Jurkat, Clone E6-1 (cell line): ENCODE data around the gene ELN.
A peak's percentile ranks its signal among the peaks of the same experiment; 100 is the strongest.

Source experiments
- DNase-seq: peaks from one replicate; pipeline ENCODE4 v3.0.0-alpha.2; 2011; ENCODE audit warnings: low read depth, low spot score
- H3K4me3 ChIP-seq: 2 replicates; pipeline ENCODE4 v1.5.1; 2011; ENCODE audit warnings: mild to moderate bottlenecking, low read length, control low read depth, moderate library complexity

Gene ELN

DNA sequence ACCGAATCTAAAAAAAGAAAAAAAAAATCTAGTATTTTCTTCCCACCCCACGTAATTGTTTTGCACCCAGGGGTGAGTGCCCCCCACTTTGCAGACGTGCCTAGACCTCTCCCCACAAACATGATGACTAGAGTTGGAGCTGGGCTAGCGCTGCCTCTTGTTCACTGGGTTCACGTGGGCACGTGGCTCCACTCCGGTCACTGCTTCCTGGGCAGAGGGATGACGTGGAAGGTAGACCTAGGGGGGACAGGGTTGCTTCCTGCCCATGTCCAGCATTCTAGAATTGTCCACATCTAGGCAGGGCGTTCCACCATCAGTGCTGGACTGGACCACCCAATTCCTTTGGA lies 54.8 kb downstream of the ELN start:
- no peak for DNase-seq
- H3K4me3 ChIP-seq: peak overlapping the region; percentile 46; the same call in 1 of the 2 replicates

DNA sequence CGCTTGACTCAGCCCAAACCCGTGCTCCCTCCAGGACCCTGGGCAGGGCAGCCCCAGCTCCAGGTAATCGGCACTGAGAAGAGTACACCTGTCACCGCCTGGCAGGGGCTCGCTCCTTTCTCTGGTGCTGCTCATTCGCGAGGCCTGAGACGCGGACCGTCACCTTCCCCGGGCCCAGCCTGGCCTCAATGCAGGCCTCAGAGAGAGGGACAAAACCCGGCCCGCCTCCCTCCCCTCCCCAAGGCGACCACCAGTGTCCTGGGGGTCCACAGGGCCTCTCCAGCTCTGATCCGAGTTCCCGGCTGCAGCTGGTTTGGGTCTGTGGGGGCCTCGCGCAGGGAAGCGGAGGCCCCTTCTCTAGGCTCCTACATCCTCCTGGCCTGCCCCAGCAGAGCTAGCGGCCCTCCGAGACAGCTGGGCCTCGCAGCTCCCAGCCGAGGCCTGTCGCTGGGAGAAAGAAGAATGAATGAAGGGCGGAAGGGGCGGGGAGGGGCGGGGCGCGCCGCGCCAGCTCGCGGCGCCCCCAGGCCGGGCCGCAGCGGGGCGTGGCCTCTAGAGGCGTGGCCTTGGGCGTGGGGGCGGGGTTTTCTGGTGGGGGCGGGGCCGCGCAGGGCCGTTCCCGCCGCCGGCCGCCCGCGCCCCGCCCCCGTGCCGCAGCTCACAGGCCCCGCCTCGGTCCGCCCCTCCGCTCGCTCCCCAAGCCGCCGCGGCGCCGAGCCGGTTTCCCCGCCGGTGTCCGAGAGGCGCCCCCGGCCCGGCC lies 55.3 kb downstream of the ELN start, which contains the start of gene LIMK1:
Gene LIMK1, plus strand, starts transcription at position 688 of the 760 bp plus-strand sequence. CDS start 187 bp downstream, outside the sequence.
- peak; percentile 66 for DNase-seq
- peak within 1 kb of the TSS; percentile 63 for H3K4me3 ChIP-seq

DNA sequence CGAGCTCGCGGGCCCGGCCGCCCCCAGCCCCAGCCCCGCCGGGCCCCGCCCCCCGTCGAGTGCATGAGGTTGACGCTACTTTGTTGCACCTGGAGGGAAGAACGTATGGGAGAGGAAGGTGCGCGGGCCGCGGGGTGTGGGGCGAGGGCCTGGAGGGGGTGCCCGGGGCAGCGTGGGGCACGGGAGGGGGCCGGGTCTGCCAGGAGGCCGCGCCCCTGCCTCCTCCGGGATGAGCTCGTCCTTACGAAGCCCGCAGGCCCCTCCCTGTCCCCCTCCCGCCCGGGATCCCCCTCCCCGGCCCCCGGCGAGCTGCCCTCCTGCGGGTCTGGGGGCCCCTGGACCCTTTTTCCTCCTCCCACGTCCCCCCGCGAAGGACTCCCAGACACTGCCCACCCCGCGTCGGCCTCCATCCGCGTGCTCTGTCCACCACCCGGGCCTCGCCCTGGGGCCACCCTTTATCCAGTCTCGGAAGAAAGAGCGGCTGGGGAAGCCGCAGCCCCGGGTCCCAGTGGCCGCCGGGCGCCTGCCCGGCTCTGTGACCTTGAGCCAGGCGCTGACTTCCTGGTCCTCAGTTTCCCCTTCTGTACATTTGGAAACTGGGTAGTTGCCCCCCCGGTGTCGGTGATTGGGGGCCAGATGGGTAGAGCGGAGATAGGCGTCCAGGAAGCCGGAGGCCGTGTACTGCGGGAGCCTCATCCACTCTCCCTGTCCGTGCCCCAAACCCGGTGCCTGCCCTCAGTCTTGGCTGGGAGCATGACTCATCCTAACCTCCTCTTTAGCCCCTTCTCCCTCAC lies 56.2 kb downstream of the ELN start:
- no peak for DNase-seq

DNA sequence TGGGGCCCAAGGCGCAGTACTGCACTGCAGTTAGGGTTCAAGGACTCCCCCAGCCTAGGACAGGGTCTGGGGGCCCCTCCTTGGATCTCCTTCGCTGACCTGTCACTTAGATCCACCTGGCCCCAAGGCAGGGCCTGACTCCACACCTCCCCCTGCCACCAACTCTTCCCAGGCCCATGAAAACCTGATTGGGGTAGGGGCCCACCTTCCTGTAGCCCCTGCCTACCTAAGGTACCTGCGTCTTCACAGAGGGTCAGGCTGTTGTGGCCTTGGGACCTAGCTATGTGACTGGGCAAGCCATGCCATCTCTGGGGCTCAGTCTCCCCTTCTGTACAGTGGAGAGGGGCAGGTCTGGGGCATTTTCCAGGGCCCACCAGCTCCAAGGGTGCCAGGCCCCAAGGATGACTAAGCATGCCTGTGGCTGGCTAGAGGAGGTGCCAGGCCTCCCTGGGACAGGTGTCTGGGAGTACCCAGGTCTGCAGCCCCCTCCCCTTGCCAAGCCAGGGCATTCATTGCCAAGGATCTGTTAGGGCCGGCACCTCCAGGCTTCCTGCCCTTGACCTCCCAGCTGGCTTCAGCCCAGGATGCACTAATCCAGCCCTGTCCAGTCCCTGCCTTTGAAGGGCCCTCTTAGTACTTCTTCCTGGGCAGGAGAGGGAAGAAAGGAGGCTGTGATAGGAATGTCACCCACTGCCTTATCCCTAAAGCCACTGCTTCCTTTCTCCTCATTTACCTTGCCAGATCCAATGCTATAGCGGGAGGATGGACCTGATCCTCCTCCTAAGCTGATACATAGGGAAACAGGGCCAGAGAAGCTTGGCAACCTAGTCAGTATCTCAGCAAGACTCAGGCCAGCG lies 57.0 kb downstream of the ELN start:
- DNase-seq: no peak
- H3K4me3 ChIP-seq: peak overlapping the region; percentile 63

More for the DNA sequence above, 56.2 kb downstream of the ELN start:
- H3K4me3 ChIP-seq: peak overlapping the region; percentile 63

DNA sequence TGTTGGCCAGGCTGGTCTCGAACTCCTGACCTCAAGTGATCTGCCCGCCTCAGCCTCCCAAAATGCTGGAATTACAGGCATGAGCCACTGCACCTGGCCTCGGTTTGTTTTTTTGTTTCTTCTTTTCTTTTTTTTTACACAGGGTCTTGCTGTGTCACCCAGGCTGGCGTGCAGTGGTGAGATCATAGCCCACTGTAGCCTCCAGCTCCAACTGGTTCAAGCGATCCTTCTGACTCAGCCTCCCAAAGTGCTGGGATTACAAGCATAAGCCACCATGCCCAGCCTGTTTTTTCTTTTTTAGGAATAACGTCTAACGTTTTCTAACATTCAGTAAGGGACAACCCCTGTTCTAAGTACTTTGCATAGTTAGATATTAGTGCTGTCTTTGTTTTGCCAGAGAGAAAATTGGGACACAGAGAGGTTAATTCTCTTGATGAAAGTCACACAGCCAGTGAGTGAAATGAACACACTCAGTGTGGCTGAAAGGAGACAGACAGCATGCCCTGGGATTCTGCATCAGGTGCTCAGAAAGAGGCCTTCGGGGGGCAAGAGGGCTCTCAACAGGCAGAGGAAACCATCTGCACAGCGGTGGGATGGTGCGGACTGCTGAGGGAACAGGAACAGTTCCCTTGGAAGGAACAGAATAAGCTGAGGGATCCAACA lies 59.9 kb downstream of the ELN start:
- no peak for DNase-seq
- no peak overlapping the region for H3K4me3 ChIP-seq

DNA sequence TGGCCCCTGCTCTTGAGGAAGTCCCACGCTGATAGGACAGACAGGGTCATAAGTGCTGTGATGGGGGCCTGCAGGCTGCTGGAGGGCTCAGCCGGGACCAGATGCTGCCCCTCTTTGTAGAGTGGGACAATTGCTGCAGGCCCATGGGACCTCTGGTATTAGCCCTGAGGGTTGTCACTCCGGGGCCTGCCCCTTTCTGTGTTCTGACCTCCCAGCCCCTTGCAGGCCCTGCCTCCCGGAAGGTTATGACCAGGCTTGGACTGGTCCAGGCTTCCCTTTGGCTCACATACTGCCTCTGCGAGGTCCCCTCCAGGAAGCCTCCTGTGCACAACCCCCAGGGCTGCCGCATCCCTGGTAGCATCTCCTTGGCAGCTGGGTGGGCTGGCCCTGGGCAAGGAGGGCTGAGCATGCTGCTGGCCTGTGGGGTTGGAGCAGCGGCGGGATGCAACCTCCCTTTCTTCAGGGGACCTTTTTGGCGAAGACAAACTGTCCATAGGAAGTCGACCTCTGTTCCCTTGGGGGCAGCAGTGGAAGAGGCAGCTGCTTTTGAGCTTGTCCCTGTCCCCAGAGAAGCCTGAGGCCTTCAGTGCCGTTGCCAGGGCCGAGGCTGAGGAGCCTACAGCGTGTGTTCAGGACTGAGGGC lies 64.5 kb downstream of the ELN start:
- H3K4me3 ChIP-seq: no peak overlapping the region
- no peak for DNase-seq

DNA sequence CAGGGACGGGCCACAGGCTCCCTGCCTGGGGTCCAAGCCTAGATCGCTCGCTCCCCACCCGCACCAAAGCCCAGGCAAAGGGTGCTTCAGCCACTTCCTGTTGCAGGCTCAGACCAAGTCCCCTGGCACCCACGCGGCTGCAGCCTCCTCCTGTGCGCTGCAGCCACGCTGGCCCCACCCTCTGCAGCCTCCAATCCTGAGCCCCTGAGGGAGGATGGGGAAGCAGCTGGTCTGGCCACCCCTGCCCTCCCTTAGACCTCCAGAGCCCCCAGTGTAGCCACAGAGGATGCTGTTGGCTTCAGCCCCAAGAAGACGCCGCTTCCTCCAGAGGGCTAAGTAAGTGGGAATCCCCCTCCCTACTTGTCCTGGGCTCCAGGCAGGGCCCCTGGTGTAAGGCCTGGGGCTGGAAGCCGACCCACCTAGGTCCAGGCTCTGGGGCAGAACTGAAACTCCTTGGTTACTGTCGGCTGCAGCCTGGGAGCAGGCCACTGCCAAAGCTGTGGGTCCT lies 65.0 kb downstream of the ELN start:
- no peak for DNase-seq
- H3K4me3 ChIP-seq: no peak overlapping the region

DNA sequence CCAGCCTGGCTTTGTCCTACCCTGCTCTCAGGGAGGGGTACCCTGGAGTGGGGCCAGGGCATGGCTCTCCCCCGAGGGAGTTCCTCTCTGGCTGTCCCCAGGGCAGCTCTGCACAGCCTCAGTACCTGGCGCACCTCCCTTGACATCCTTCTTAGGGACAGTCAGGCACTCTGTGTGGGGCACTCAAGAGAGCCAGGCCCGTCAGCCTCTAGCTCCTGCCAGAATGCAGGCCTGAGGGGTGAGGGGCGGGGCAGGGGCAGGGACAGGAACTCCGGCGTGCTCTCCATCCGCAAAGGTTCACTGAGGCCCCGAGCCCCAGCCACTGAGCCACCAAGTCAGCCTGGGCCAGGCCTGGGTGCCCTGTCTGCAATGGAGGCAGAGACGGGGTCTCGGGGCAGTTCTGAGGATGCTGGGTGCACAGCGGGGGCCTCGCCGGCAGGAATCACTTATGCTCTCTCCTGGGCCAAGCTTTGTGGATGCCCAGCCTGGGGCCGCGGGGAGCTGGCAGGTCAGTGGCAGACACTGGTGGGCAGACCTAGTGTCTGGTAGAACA lies 65.8 kb downstream of the ELN start:
- no peak for DNase-seq
- H3K4me3 ChIP-seq: no peak overlapping the region

DNA sequence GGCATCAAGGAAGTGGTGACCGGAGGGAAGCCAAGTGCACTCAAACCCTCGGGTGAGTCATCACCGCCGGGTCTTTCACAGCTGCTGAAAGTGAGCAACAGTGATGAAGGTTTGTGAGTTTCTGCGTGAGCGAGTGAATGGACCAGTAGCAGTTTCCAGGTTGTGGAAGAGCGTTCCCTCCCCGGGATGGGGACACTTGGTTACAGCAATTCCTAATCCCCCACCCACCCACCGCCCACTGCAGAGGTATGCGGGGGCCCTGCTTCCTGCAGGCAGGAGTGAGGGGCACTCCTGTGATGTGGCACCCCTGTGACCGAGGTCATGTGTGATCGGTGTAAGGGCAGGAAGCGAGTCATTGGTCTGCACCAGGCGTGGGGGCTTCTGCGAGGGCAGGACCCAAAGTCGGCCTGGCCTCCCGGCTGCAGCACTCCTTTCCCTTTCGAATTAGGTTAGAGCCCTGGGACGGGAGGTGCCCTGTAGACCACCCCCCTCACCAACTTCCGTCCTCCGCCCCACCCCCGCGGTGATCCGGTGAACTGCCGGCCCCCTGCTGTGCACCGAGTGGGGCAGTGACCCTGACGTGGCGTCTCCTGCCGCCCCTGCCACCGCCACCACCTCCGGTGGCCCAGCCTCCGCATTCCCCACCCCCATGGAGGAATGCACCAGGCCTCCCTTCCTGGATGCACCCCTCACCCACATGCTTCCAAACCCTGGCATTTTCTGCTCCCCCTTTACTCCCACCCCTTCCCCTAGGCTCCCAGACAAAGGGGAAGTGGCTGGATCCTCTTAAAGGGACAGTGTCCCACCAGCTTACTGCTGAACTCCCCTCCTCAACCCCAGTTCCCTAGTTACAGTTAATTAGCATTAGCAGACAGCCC lies 66.5 kb downstream of the ELN start:
- no peak overlapping the region for H3K4me3 ChIP-seq
- no peak for DNase-seq

DNA sequence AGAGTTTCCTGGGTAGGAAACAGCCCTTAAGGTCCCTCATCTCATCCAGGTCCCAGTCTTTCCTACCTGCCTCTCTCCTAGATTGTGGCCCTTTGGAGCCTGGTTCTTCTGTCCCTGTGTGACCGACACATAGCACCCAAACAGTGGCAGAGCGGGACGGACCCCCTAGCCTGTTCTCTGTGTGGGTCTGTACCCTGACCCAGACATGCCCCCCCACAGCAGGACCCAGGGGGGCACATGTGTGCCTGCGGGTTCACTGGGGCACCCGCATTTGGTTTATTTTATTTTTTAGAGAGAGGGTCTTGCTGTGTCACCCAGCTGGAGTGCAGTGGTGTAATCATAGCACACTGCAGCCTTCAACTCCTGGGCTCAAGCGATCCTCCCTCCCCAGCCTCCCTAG lies 67.2 kb downstream of the ELN start:
- H3K4me3 ChIP-seq: no peak overlapping the region

DNA sequence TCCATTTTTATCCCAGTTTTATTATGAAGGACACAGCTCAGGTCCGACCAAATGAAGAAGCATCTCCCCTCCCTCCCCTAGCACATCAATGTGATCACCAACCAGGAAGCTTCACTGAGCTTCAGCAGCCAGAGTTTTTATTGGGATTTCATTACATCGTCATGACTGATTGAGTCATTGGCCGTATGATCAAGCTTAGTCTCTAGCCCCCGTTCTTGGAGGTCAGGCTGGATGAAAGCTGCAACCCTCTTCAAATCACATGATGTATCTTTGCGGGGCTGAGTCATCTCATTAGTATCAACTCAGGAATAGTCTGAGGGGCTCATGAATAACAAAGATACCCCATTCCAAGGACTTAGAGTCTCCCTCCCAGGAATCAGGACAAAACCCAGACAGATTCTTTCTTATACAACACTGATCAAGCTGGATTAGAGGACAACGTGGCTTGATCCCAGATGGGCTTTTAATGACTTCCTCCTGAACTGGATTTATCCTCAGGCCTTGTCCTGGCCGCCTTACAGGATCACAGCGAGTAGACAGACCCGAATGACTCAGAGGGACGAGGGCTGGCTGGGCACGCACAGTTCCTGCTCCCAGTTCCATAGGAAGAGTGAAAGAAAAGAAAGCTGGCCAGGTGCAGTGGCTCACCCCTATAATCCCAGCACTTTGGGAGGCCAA lies 70.1 kb downstream of the ELN start:
- no peak overlapping the region for H3K4me3 ChIP-seq
- no peak for DNase-seq

More for the DNA sequence above, 67.2 kb downstream of the ELN start:
- no peak for DNase-seq

DNA sequence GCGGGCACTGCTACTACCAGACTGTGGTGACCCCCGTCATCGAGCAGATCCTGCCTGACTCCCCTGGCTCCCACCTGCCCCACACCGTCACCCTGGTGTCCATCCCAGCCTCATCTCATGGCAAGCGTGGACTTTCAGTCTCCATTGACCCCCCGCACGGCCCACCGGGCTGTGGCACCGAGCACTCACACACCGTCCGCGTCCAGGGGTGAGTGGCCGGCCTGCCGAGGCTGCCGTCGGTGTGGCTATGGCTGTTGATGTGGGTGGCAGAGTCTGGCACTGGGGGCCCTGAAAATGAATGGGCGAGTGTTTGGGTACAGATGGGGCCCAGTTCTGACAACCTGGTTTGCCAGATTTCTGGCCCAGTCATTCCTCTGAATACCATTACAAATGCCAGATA lies 71.1 kb downstream of the ELN start:
- no peak for DNase-seq
- no peak overlapping the region for H3K4me3 ChIP-seq

DNA sequence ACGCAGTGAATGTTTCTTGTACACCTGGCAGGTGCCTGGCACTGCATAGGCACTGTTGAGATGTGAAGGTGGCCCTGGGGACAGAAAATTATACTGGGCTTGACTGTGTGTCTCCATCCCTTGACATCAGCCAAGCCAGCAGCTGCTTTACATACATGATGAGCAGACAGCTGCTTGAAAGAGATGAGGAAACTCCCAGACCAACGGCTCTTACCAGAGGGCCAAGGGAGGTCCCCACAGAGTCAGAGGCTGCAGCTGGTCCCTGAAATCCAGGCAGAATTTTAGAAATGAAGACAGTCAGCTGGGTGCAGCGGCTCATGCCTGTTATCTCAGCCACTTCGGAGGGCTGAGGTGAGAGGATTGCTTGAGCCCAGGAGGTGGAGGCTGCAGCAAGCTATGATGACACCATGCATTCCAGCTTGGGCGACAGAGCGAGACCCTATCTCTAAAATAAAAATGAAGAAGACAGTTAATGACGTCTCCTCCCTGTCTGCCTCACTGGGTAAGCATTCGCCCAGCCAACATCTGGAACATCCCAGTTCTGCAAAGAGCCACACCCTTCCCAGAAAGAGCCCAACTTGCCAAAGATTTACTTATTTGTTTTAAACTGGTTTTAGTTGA lies 73.2 kb downstream of the ELN start:
- no peak overlapping the region for H3K4me3 ChIP-seq
- no peak for DNase-seq

DNA sequence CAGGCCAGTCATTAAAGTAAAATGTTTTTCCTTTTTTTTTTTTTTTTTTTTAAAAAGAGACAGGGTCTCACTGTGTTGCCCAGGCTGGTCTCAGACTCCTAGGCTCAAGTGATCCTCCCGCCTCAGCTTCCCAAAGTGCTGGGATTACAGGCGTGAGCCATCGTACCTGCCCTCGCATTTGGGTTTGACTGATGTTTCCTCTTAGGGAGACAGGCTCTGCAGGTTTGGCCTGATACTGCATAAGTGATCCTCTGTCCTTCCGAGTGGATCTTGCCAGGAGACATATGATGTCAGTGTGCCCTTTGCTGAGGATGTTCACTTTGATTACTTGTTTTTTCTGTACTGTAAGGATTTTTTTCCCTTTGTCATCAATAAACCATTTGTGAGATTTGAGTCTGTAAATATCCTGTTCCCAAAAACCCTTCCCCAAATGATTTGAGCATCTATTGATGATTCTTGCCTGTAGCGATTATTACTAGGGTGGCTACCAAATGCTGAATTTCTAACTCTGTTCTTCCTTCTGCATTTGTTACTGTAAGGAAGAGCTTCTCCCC lies 75.3 kb downstream of the ELN start:
- DNase-seq: no peak
- no peak overlapping the region for H3K4me3 ChIP-seq

DNA sequence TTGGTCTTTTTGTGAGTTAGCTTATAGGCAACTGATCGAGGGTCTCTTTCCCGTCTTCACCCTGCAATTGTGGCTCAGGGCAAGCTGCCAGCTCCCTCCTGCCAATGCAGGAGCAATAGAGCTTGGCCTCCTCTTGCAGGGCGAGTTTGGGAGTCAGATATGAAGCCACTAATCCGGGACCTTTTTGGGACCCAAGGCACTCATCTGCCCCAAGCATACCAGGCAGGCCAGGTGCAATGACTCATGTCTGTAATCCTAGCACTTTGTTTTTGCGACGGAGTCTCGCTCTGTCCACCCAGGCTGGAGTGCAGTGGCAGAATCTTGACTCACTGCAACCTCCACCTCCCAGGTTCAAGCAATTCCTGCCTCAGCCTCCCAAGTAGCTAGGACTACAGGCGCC lies 76.7 kb downstream of the ELN start:
- H3K4me3 ChIP-seq: no peak overlapping the region
- no peak for DNase-seq

DNA sequence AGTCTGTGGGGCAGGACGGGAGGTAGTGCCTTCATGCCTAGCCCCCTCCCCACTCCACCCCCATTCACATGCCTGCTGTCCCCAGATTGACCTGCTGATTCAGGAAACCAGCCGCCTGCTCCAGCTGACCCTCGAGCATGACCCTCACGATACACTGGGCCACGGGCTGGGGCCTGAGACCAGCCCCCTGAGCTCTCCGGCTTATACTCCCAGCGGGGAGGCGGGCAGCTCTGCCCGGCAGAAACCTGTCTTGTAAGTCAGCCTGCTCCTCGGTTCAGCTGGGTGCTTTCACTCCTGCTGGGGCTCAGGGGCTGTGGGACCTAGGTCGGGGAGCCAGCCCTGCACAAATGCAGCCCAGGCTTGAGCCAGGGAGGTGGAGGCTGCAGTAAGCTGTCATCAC lies 78.0 kb downstream of the ELN start:
- DNase-seq: no peak
- no peak overlapping the region for H3K4me3 ChIP-seq
